RWPE1 (cell line): ENCODE data around the gene PRIMA1.

Source experiments
- CTCF ChIA-PET: fragments of 350-600 bp; sonication (Branson Sonifier 250); formaldehyde crosslinking; extraction: SDS; loops from one replicate; lab custom pipeline; 2021; lab: Yijun Ruan, JAX
- POLR2A ChIA-PET: fragments of 400-600 bp; formaldehyde crosslinking; extraction: SDS; loops from one replicate; lab custom pipeline; 2020; ENCODE audit warnings: antibody characterized with exemption; ENCODE audit not compliant: low non-redundant PET; lab: Yijun Ruan, JAX
- DNase-seq: peaks from one replicate; pipeline ENCODE4 v3.0.0; 2012; ENCODE audit warnings: low spot score
- H3K27ac ChIP-seq: fragments of 450-650 bp; 2 replicates; pipeline ENCODE4 v1.5.1; 2017
- CTCF ChIP-seq: fragments of 450-650 bp; conservative IDR thresholded peaks from 2 replicates; pipeline ENCODE4 v1.5.1; 2017; ENCODE audit warnings: low read depth, mild to moderate bottlenecking

Gene PRIMA1, protein sequence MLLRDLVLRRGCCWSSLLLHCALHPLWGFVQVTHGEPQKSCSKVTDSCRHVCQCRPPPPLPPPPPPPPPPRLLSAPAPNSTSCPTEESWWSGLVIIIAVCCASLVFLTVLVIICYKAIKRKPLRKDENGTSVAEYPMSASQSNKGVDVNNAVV

DNA sequence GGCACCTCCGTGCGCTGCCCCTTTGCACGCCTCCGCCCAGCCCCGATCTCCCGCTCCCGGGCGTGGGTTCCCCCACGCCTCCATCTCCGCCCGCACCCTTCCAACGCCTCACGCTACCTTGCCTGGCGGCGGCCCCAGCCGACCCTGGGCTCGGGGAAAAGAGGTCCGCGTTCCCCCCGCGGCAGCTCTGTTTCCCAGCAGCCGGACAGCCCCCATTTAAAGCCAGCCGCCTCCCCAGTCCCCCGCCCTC lies at the start of gene PRIMA1:
Gene PRIMA1 (minus strand): TSS at position 193 of the 250 bp plus-strand sequence. CDS start 767 bp downstream, outside the sequence.
- no peak within 1 kb of the TSS for H3K27ac ChIP-seq
- DNase-seq, result no peak
- POLR2A ChIA-PET, result no interaction called here
- TF ChIP-seq CTCF, result no peak
- CTCF ChIA-PET, result interaction anchor here (0.9 kb wide), 1 partner anchor 592 kb away, joined by 3 read pairs; no protein-coding TSS in a partner anchor

- DNase-seq, result no peak
- CTCF ChIA-PET, result interaction anchor here (0.6 kb wide), 1 partner anchor 16 kb away, joined by 3 read pairs; no protein-coding TSS in a partner anchor
- POLR2A ChIA-PET, result no interaction called here
- no peak overlapping the region for H3K27ac ChIP-seq
- TF ChIP-seq CTCF, result no peak
These were observed 46.5 kb upstream of the PRIMA1 start for GRCh38 chr14:93834699-93835371.

GRCh38 chr14:93832665-93833064 lies 44.4 kb upstream of the PRIMA1 start:
- CTCF ChIA-PET, result no interaction called here
- no peak overlapping the region for H3K27ac ChIP-seq
- DNase-seq, result no peak
- POLR2A ChIA-PET, result no interaction called here
- no peak for TF ChIP-seq CTCF

GRCh38 chr14:93832081-93832480 lies 43.8 kb upstream of the PRIMA1 start:
- CTCF ChIA-PET, result no interaction called here
- TF ChIP-seq CTCF, result no peak
- POLR2A ChIA-PET, result no interaction called here
- DNase-seq, result no peak
- H3K27ac ChIP-seq, result no peak overlapping the region

DNA sequence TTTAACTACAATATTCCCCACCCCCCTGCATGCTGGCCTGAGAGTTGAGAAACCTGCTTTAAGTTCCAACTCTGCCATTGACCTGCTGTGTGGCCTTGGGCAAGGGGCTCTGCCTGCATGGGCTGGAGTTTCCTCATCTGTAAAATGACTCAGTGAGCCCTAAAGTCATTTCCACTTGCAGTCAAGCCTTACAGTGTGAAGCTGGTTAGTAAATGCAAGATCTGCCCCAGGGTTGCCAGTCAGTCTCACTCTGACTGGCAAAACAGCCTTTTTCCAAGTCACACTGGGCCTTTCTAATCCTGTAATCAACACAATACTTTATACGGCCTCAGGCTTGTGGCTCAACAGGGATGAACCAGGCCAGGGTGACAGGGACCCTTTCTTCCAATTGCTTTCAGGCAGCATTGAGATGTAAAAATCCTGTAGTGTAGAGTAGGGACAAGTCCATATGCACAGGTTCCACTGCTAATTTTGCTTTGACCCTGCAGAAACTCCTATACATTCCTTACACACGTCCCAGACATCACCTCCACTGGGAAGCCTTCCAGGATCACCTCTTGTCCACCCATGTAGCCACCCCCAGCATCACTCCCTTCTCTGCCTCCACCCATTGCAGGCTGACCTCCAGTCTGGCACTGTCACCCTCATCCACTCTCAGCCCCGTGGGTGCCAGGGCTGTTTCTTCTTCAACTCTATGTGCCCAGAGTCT lies 42.6 kb upstream of the PRIMA1 start:
- H3K27ac ChIP-seq, result no peak overlapping the region
- DNase-seq, result no peak
- ChIA-PET POLR2A (no interaction called here), CTCF (interaction anchor here (0.6 kb wide), 1 partner anchor 1268 kb away, joined by 3 read pairs; no protein-coding TSS in a partner anchor)
- no peak for TF ChIP-seq CTCF

DNA sequence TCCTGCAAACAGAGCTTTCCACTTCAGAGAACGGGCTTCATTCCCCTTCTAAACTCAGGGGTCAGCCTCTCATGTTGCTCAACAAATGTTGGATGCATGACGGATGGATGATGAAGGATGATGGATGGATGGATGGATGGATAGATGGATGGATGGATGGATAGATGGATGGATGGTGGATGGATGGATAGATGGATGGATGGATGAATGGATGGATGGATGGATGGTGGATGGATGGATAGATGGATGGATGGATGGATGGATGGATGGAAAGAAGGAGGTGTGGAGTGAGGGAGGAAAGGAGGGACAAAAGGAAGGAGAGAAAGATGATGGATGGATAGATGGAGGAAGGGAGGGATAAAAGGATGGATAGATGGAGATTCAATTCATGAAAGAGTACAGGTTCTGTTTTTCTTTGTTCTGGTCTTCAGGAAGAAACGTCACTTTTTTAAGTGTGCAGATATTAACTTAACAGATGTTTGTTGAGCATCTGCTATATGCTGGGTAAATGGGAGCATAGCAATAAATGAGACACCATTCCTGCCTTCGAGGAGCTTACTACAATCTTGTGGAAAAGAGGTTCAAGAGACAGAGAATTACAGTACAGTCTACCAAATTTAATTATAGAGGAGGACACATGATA lies 41.7 kb upstream of the PRIMA1 start:
- TF ChIP-seq CTCF, result no peak
- ChIA-PET CTCF (interaction anchor here (0.5 to 1.2 kb wide), 3 partner anchors 13 to 1269 kb away, joined by 3 to 5 read pairs (median 3); no protein-coding TSS in a partner anchor), POLR2A (no interaction called here)
- no peak for DNase-seq
- no peak overlapping the region for H3K27ac ChIP-seq
